Muscle of back (tissue), 11 donors: ENCODE measurements around the gene FOXO3. TPM values are rescaled to one million over a fixed set of nuclear protein-coding genes. Genes with fewer than 3 reads are reported as not detected.
"Not testable (repeated sequence)": the region's sequence is repeated elsewhere in the genome, so short reads cannot be mapped to it uniquely, and the experiment has no call there.

Experiments
- DNase-seq, 3 donors: peaks; one replicate each; pipeline versions ENCODE4 v3.0.0 to v3.0.0-alpha.2; 2013
- polyA plus RNA-seq, 10 donors: library from polyadenylated mRNA; unstranded; fragments of 120-200 nt; gene quantifications; one replicate each; pipeline ENCODE4 v1.2.1, GENCODE V29; 2013; ENCODE audit not compliant: insufficient read length in 10 of 10

The FOXO3 gene
- polyA plus RNA-seq, 10 donors, result 28.4 to 38.2 (median 33.1) TPM

DNA sequence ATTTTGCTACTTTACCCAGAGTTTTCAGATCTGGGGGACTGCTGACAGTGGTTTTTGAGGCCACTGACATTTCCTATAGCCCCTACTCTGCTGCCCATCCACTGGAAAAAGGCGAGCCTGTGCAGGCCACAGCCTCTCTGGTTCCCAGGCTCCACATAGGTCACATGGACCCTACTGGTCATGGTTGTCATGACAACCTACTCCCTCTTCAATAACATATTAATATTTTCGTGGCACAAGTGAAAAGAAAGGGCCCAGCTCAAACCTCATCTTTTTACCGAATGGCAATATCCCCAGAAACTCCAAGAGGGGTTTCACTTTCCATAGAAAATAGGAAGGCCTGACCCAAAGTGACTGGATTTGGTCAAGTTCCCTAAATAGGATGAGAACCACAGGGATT, 11.0 kb upstream of the FOXO3 start:
- no peak for DNase-seq

GRCh38 chr6:108550256-108550655, 10.5 kb upstream of the FOXO3 start:
- no peak for DNase-seq

- no peak for DNase-seq
These were observed 5.2 kb upstream of the FOXO3 start for GRCh38 chr6:108555399-108556052.

GRCh38 chr6:108556250-108556649, 4.5 kb upstream of the FOXO3 start:
- DNase-seq, result no peak

GRCh38 chr6:108556866-108557493, 3.7 kb upstream of the FOXO3 start:
- DNase-seq, result peak in 1 of 3 donors; percentile 36

GRCh38 chr6:108557494-108558371, 3.0 kb upstream of the FOXO3 start:
- peak; percentile 70 to 88 (median 84) for DNase-seq

- DNase-seq, result peak; percentile 99 to 100 (median 99)
These were observed 2.2 kb upstream of the FOXO3 start for GRCh38 chr6:108558372-108559096.

GRCh38 chr6:108559097-108559883, 1.4 kb upstream of the FOXO3 start:
- DNase-seq, result peak; percentile 90 to 96 (median 92)

DNA sequence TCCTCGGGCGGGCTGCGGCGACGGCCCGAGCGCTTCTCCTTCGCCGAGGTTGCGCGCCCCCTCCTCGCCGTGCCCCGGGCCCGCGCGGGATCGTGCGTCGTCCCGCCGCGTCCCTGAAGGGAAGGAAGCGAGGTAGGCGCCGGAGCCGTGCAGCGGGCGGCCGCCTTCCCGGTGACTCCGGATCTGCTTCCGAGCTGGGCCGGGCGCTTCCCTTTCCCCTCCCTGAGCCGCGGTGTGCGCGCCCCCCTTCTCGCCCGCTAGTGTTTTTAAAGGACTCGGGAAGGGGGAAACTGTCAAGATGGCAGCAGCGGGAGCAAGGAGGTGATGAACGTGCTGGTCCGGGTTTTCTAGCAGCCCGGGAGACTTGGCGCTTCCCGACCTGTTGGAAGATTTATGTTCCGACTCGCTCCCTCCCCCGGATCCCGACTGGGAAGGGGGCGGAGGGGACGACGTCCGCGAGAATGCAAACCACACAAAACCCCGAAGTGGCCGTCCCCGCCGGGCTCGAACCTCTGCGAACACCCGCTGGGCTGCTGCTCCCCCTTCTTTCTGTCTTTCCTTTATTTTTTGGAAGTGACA, 744 bp upstream of the FOXO3 start:
- DNase-seq, result peak in 2 of 3 donors; percentile 85 to 87

- DNase-seq, result not testable (repeated sequence)
These were observed 561 bp downstream of the FOXO3 start for GRCh38 chr6:108561309-108561647.

DNA sequence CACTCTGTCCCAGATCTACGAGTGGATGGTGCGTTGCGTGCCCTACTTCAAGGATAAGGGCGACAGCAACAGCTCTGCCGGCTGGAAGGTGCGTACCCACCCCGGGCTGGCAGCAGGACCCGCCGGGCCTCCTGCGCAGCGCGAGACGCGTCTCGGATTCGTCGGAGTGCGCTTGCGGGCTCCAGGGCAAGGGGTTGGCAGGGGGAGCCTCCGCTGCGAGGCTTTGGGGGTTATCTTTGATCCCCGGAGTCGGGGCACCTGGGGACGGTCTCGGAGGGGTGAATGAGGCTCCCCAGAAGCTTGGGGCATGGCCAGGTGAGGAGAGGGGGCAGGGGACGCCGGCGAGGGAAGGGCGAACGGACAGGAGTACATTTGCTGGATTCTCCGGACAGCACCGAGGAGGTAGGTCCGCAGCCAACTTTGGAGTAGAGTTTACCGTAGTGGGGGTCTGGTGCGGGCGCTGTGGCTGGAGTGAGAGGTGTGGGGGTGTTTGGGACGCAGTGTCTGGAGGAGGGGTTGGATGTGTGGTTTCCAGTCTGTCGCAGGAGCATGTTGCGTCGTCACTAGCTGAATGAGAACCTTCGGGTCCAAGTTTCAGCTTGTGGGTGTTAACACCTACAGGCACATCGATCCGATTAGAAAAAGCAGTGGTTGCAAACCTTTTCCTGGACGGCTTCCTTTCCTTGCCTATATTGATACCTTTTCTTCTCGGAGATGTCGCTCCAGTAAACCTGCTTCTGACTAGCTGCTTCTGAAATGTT, 1.2 kb downstream of the FOXO3 start:
- peak in 1 of 3 donors; percentile 62 for DNase-seq

- peak in 2 of 3 donors; percentile 58 to 71 for DNase-seq
These were observed 1.8 kb downstream of the FOXO3 start for GRCh38 chr6:108562503-108562993.

DNA sequence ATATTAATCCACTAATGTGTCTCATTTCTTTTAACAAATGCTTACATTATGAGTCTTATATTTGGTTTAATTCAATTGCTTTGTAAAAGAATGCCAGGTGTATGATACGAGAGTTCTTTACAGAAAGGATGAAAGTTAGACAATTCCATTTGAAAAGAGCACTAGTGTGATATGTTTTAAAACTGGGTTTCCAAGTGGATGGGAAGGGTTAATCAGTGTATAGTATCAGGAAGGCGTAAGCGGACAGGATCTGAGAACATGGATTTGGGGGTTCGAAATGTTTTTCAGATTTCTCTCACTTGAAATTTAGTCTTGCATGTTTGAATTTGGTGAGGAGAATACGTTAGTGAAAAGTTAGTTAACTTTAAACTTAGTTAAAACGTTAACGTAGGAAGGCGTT, 2.6 kb downstream of the FOXO3 start:
- DNase-seq, result no peak

GRCh38 chr6:108564178-108564577, 3.5 kb downstream of the FOXO3 start:
- peak in 1 of 3 donors; percentile 94 for DNase-seq

- DNase-seq, result no peak
These were observed 4.5 kb downstream of the FOXO3 start for GRCh38 chr6:108565091-108565766.

DNA sequence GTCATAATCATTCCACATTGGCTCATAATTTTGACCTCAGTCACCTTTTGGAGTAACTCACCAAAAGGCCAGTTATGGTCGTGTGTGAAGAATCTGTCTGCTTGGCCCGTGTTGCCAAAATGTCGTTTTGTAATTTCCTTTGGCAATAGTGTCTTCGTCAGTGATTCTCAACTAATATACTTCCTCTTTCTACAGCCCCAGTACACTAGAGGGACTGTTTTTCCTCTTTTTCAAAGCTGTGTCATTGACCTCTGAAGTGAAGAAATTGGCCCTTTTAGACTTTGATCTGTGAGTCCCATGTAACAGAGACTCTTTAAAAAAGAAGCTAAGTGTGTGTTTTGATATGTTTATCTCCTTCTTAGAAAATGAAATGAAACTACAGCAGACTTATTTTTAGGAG, 5.2 kb downstream of the FOXO3 start:
- DNase-seq, result peak; percentile 55 to 76 (median 56)

GRCh38 chr6:108566406-108566805, 5.7 kb downstream of the FOXO3 start:
- DNase-seq, result no peak

GRCh38 chr6:108568101-108568500, 7.4 kb downstream of the FOXO3 start:
- no peak for DNase-seq
